GM18868 (cell line): ENCODE results near the gene CTSD.
"Not testable (repeated sequence)": the region's sequence is repeated elsewhere in the genome, so short reads cannot be mapped to it uniquely, and the experiment has no call there.

Experiments used
- ATAC-seq: cut with Tn5 transposase; IDR thresholded peaks from one replicate; pipeline ENCODE4 v1.9.1; 2021; ENCODE audit warnings: mild to moderate bottlenecking, moderate library complexity; ENCODE audit not compliant: unreplicated experiment

The CTSD gene

GRCh38 chr11:1770528-1770927 lies 6.8 kb upstream of the CTSD start:
- no peak for ATAC-seq

- no peak for ATAC-seq
Observed at GRCh38 chr11:1770061-1770460, 6.3 kb upstream of the CTSD start.

GRCh38 chr11:1769304-1769936 lies 5.7 kb upstream of the CTSD start:
- not testable (repeated sequence) for ATAC-seq

GRCh38 chr11:1768141-1768469 lies 4.4 kb upstream of the CTSD start:
- ATAC-seq, result no peak

- no peak for ATAC-seq
Observed at GRCh38 chr11:1767399-1768140, 3.8 kb upstream of the CTSD start.

- no peak for ATAC-seq
Observed at GRCh38 chr11:1766719-1767398, 3.1 kb upstream of the CTSD start.

GRCh38 chr11:1765871-1766718 lies 2.4 kb upstream of the CTSD start:
- ATAC-seq, result no peak

GRCh38 chr11:1763336-1763795 lies 361 bp downstream of the CTSD start:
- peak; percentile 21 for ATAC-seq

- ATAC-seq, result no peak
Observed at GRCh38 chr11:1762537-1763302, 1.0 kb downstream of the CTSD start.

GRCh38 chr11:1761857-1762536 lies 1.7 kb downstream of the CTSD start:
- no peak for ATAC-seq

- ATAC-seq, result no peak
Observed at GRCh38 chr11:1761110-1761856, 2.4 kb downstream of the CTSD start.

GRCh38 chr11:1760351-1761109 lies 3.2 kb downstream of the CTSD start:
- no peak for ATAC-seq

GRCh38 chr11:1759851-1760220 lies 3.9 kb downstream of the CTSD start:
- no peak for ATAC-seq

- no peak for ATAC-seq
Observed at GRCh38 chr11:1759151-1759850, 4.4 kb downstream of the CTSD start.

- no peak for ATAC-seq
Observed at GRCh38 chr11:1758611-1759150, 5.0 kb downstream of the CTSD start.

GRCh38 chr11:1757861-1758610 lies 5.7 kb downstream of the CTSD start:
- ATAC-seq, result no peak
